ENCODE measurements around the gene HIPK4.

GRCh38 chr19:40366697-40367561 is 23.1 kb downstream of the HIPK4 start:
- TF ChIP-seq CTCF (conservative IDR thresholded peaks at IDR 0.05; ENCODE audit: low read depth in 2 of 2) (peak; percentile 28 to 48), POLR2AphosphoS5 (IDR thresholded peaks at IDR 0.05; ENCODE audit: low read depth) (no peak; the same call in 1 of the 2 replicates), EZH2phosphoT487 (IDR thresholded peaks at IDR 0.05; ENCODE audit: unreplicated experiment) (no peak), REST (IDR thresholded peaks at IDR 0.05; ENCODE audit: unreplicated experiment) (no peak), ZNF462 (CRISPR knock-in tag; IDR thresholded peaks at IDR 0.05) (no peak), EZH2 (IDR thresholded peaks at IDR 0.05; ENCODE audit: low read depth, unreplicated experiment) (no peak), CREB1 (CRISPR knock-in tag; IDR thresholded peaks at IDR 0.05; ENCODE audit: low read depth) (no peak), JUNB (IDR thresholded peaks at IDR 0.05; ENCODE audit: unreplicated experiment) (no peak), ETS1 (IDR thresholded peaks at IDR 0.05) (no peak), STAT1 (IDR thresholded peaks at IDR 0.05; ENCODE audit: unreplicated experiment) (no peak), NANOG (IDR thresholded peaks at IDR 0.05; ENCODE audit: borderline replicate concordance) (no peak), ZNF331 (CRISPR knock-in tag; IDR thresholded peaks at IDR 0.05; ENCODE audit: low read depth) (no peak)
